Measurements from ENCODE around the gene CHMP2A. TPM values are rescaled to one million over a fixed set of nuclear protein-coding genes. Genes with fewer than 3 reads are reported as not detected.
A peak's percentile ranks its signal among the peaks of the same experiment; 100 is the strongest.

The CHMP2A gene
- total RNA-seq, 1 experiment from 2014 or later: 109 TPM

DNA sequence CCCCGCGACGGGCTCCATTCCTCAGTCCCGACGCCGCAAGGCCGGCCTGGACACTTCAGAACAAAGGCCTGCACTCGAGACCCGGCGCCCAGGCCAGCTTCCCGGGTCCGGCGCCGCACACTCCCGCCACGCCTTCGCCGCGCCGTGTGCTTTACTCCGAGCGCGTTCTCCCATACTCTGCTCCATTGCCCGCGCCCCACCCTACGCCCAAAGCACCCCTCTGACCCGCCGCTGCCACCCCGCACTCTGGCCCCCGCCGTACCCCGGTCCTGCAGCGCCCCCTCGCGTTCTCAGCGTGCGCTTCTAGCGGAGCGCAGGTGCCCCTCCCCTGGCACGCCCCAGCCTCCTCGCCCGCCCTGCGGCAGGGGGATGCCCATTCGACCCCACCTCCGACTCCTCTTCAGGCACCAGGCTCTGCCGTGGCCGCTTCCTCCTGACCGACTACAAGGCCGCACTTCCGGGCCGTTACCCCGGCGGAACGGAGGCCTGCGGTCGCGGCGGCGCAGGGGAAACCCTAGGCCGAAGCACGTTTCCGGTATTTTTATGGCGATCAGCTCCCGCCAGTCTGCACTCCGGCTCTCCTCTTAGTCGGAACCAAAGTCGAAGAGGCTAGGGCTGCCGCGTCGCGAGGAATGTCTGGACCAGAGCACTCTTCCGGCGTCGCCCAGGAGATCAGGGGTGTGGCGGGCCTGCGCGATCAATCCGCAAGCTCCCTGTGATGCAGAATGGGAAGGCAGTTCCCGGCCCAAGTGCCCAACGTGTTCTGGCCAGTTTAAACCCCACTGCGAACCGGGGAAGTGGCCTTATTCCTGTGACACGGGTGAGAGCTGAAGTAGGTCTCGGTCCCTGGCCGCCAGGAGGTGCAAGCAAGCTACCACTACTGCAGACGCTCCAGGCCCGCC lies 35.3 kb downstream of the CHMP2A start, which contains the start of gene ZBTB45:
ZBTB45 (minus strand) TSS at position 456 of the 902 bp plus-strand sequence. CDS start 2,137 bp downstream, outside the sequence.
- POLR2A ChIA-PET: interaction anchor here (0.6 to 3.3 kb wide), 16 partner anchors 9 to 61 kb away, joined by 3 to 34 read pairs (median 6); partner anchors contain the start of genes CHMP2A, TRIM28, UBE2M and ZNF446
- Mint-ChIP-seq H3K27ac (peak within 1 kb of the TSS; percentile 99), H3K9me3 (no peaks in the 10 kb centered on the region), H3K4me3 (peak within 1 kb of the TSS; percentile 97), H3K36me3 (peaks cover 5% of the 10 kb centered on the region), H3K27me3 (ENCODE audit: low read depth) (no peaks in the 10 kb centered on the region), H3K4me1 (peaks cover 48% of the 10 kb centered on the region)
- CTCF ChIA-PET: interaction anchor here (0.6 to 6.5 kb wide), 33 partner anchors 9 to 498 kb away, joined by 3 to 60 read pairs (median 5); partner anchors contain the start of genes CHMP2A, RNF225, TRIM28 and UBE2M
- ATAC-seq (peak; percentile 75), DNase-seq (ENCODE audit: low spot score) (peak; percentile 92)
- TF ChIP-seq, protein P1, sequence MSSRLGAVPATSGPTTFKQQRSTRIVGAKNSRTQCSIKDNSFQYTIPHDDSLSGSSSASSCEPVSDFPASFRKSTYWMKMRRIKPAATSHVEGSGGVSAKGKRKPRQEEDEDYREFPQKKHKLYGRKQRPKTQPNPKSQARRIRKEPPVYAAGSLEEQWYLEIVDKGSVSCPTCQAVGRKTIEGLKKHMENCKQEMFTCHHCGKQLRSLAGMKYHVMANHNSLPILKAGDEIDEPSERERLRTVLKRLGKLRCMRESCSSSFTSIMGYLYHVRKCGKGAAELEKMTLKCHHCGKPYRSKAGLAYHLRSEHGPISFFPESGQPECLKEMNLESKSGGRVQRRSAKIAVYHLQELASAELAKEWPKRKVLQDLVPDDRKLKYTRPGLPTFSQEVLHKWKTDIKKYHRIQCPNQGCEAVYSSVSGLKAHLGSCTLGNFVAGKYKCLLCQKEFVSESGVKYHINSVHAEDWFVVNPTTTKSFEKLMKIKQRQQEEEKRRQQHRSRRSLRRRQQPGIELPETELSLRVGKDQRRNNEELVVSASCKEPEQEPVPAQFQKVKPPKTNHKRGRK (CRISPR knock-in tag; IDR thresholded peaks at IDR 0.05; ENCODE audit: borderline replicate concordance): 0 out of 2 replicates have a peak, but pooled peaks have one; percentile 77
- no peak; the same call in 1 of the 2 replicates for TF ChIP-seq GTF2I (CRISPR knock-in tag; conservative IDR thresholded peaks at IDR 0.05)
- TF ChIP-seq, protein P2, sequence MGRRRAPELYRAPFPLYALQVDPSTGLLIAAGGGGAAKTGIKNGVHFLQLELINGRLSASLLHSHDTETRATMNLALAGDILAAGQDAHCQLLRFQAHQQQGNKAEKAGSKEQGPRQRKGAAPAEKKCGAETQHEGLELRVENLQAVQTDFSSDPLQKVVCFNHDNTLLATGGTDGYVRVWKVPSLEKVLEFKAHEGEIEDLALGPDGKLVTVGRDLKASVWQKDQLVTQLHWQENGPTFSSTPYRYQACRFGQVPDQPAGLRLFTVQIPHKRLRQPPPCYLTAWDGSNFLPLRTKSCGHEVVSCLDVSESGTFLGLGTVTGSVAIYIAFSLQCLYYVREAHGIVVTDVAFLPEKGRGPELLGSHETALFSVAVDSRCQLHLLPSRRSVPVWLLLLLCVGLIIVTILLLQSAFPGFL (CRISPR knock-in tag; IDR thresholded peaks at IDR 0.05; ENCODE audit: borderline replicate concordance): no peak
- TF ChIP-seq ZNF423 (CRISPR knock-in tag; IDR thresholded peaks at IDR 0.05): no peak
- TF ChIP-seq, protein P3, sequence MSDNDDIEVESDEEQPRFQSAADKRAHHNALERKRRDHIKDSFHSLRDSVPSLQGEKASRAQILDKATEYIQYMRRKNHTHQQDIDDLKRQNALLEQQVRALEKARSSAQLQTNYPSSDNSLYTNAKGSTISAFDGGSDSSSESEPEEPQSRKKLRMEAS (CRISPR knock-in tag; IDR thresholded peaks at IDR 0.05): peak; percentile 86
- TF ChIP-seq ZNF416 (CRISPR knock-in tag; IDR thresholded peaks at IDR 0.05): 0 out of 2 replicates have a peak, but pooled peaks have one; percentile 60
- TF ChIP-seq FOXK1 (CRISPR knock-in tag; IDR thresholded peaks at IDR 0.05): peak; percentile 85; the same call in 1 of the 2 replicates
- no peak for TF ChIP-seq JUN (CRISPR knock-in tag; IDR thresholded peaks at IDR 0.05)
- TF ChIP-seq RORB (CRISPR knock-in tag; IDR thresholded peaks at IDR 0.05): no peak
- TF ChIP-seq ESRRA (CRISPR knock-in tag; IDR thresholded peaks at IDR 0.05; ENCODE audit: borderline replicate concordance): 0 out of 2 replicates have a peak, but pooled peaks have one; percentile 14
- peak; percentile 89; the same call in 1 of the 2 replicates for TF ChIP-seq ATF1 (CRISPR knock-in tag; IDR thresholded peaks at IDR 0.05)
- TF ChIP-seq, protein P4, sequence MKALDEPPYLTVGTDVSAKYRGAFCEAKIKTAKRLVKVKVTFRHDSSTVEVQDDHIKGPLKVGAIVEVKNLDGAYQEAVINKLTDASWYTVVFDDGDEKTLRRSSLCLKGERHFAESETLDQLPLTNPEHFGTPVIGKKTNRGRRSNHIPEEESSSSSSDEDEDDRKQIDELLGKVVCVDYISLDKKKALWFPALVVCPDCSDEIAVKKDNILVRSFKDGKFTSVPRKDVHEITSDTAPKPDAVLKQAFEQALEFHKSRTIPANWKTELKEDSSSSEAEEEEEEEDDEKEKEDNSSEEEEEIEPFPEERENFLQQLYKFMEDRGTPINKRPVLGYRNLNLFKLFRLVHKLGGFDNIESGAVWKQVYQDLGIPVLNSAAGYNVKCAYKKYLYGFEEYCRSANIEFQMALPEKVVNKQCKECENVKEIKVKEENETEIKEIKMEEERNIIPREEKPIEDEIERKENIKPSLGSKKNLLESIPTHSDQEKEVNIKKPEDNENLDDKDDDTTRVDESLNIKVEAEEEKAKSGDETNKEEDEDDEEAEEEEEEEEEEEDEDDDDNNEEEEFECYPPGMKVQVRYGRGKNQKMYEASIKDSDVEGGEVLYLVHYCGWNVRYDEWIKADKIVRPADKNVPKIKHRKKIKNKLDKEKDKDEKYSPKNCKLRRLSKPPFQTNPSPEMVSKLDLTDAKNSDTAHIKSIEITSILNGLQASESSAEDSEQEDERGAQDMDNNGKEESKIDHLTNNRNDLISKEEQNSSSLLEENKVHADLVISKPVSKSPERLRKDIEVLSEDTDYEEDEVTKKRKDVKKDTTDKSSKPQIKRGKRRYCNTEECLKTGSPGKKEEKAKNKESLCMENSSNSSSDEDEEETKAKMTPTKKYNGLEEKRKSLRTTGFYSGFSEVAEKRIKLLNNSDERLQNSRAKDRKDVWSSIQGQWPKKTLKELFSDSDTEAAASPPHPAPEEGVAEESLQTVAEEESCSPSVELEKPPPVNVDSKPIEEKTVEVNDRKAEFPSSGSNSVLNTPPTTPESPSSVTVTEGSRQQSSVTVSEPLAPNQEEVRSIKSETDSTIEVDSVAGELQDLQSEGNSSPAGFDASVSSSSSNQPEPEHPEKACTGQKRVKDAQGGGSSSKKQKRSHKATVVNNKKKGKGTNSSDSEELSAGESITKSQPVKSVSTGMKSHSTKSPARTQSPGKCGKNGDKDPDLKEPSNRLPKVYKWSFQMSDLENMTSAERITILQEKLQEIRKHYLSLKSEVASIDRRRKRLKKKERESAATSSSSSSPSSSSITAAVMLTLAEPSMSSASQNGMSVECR (CRISPR knock-in tag; IDR thresholded peaks at IDR 0.05; ENCODE audit: borderline replicate concordance): peak; percentile 57
- TF ChIP-seq, protein P5, sequence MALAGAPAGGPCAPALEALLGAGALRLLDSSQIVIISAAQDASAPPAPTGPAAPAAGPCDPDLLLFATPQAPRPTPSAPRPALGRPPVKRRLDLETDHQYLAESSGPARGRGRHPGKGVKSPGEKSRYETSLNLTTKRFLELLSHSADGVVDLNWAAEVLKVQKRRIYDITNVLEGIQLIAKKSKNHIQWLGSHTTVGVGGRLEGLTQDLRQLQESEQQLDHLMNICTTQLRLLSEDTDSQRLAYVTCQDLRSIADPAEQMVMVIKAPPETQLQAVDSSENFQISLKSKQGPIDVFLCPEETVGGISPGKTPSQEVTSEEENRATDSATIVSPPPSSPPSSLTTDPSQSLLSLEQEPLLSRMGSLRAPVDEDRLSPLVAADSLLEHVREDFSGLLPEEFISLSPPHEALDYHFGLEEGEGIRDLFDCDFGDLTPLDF (CRISPR knock-in tag; IDR thresholded peaks at IDR 0.05): peak; percentile 75
- TF ChIP-seq TEAD4 (CRISPR knock-in tag; IDR thresholded peaks at IDR 0.05): 0 out of 2 replicates have a peak, but pooled peaks have one; percentile 63
- peak; percentile 56; the same call in 1 of the 2 replicates for TF ChIP-seq ETV6 (CRISPR knock-in tag; IDR thresholded peaks at IDR 0.05)
- TF ChIP-seq, protein P6, sequence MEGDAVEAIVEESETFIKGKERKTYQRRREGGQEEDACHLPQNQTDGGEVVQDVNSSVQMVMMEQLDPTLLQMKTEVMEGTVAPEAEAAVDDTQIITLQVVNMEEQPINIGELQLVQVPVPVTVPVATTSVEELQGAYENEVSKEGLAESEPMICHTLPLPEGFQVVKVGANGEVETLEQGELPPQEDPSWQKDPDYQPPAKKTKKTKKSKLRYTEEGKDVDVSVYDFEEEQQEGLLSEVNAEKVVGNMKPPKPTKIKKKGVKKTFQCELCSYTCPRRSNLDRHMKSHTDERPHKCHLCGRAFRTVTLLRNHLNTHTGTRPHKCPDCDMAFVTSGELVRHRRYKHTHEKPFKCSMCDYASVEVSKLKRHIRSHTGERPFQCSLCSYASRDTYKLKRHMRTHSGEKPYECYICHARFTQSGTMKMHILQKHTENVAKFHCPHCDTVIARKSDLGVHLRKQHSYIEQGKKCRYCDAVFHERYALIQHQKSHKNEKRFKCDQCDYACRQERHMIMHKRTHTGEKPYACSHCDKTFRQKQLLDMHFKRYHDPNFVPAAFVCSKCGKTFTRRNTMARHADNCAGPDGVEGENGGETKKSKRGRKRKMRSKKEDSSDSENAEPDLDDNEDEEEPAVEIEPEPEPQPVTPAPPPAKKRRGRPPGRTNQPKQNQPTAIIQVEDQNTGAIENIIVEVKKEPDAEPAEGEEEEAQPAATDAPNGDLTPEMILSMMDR (IDR thresholded peaks at IDR 0.05): peak; percentile 75
- TF ChIP-seq, protein P7, sequence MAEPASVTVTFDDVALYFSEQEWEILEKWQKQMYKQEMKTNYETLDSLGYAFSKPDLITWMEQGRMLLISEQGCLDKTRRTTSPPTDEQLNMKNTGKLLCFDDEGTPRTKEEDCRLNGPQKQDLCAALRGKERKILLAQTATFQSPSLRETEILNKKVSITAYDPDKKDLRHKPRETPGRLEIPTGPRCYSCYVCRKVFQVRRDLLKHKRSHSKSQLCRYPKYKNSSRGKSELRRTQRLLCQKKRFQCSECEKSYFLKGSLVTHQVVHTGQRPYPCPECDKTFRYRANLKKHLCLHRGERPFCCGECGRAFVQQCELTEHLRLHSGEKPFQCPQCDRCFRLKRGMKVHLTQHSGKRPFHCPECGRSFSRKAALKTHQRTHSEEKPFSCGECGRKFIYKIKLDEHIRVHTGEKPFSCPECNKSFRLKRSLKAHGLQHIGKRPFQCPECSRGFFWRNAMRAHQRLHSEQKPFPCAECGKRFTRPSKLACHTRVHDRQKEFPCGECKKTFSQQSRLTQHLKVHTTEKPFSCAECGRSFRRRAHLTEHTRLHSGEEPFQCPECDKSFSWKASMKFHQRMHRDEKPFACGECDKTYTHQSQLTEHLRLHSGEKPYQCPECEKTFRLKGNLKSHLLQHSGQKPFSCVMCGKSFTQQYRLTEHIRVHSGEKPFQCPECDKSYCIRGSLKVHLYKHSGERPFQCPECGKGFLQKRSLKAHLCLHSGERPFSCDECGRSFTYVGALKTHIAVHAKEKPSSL (CRISPR knock-in tag; conservative IDR thresholded peaks at IDR 0.05): no peak
- no peak for TF ChIP-seq ZNF121 (CRISPR knock-in tag; IDR thresholded peaks at IDR 0.05)
- peak; percentile 26; the same call in 1 of the 2 replicates for TF ChIP-seq NFYB (CRISPR knock-in tag; conservative IDR thresholded peaks at IDR 0.05; ENCODE audit: low read depth)
- 0 out of 2 replicates have a peak, but pooled peaks have one; percentile 19 for TF ChIP-seq ZNF263 (CRISPR knock-in tag; IDR thresholded peaks at IDR 0.05; ENCODE audit: low read depth)
- peak; percentile 96; the same call in 1 of the 2 replicates for TF ChIP-seq CBFB (CRISPR knock-in tag; IDR thresholded peaks at IDR 0.05; ENCODE audit: low read depth)
- TF ChIP-seq MYBL2 (CRISPR knock-in tag; IDR thresholded peaks at IDR 0.05): peak; percentile 62
